Sigmoid colon (tissue), 7 donors: ENCODE results near the gene PAM16. TPM values are rescaled to one million over a fixed set of nuclear protein-coding genes. Genes with fewer than 3 reads are reported as not detected.

Experiments
- DNase-seq: peaks from one replicate; pipeline ENCODE4 v3.0.0-alpha.2; 2019
- H3K27ac ChIP-seq, 4 donors: fragments of 200-600 bp; sonication (generic); one replicate each; pipeline ENCODE4 v1.5.1; 2016 to 2019; ENCODE audit warnings: mild to moderate bottlenecking in 1 of 4
- H3K27me3 ChIP-seq, 3 donors: fragments of 200-600 bp; sonication (generic); one replicate each; pipeline ENCODE4 v1.5.1; 2019; ENCODE audit warnings: mild to moderate bottlenecking in 1 of 3
- H3K36me3 ChIP-seq, 4 donors: fragments of 200-600 bp; sonication (generic); one replicate each; pipeline ENCODE4 v1.5.1; 2016 to 2019
- H3K4me1 ChIP-seq, 4 donors: fragments of 200-600 bp; sonication (generic); one replicate each; pipeline ENCODE4 v1.5.1; 2017 to 2019
- H3K4me3 ChIP-seq, 4 donors: fragments of 200-600 bp; sonication (generic); one replicate each; pipeline ENCODE4 v1.5.1; 2017 to 2019; ENCODE audit warnings: mild to moderate bottlenecking in 2 of 4, moderate library complexity in 1 of 4
- H3K9me3 ChIP-seq, 4 donors: fragments of 200-600 bp in 3 of 4; sonication (generic) in 3 of 4; one replicate each; pipeline versions ENCODE4 v1.5.1 to v1.6.1; 2013 to 2019
- EP300 ChIP-seq, 4 donors: sonication (generic); formaldehyde crosslinking; IDR thresholded peaks; one replicate each; pipeline ENCODE4 v1.6.1; 2017; ENCODE audit warnings: antibody characterized with exemption in 4 of 4
- POLR2A ChIP-seq, 2 donors: fragments of 450-650 bp; IDR thresholded peaks; one replicate each; pipeline ENCODE4 v1.6.1; 2016; ENCODE audit warnings: antibody characterized with exemption in 2 of 2, mild to moderate bottlenecking in 2 of 2, moderate library complexity in 2 of 2
- POLR2AphosphoS5 ChIP-seq, 4 donors: sonication (generic); formaldehyde crosslinking; IDR thresholded peaks; one replicate each; pipeline ENCODE4 v1.6.1; 2017; ENCODE audit warnings: antibody characterized with exemption in 4 of 4
- WGBS, 2 donors: extraction: QIAGEN DNeasy Blood & Tissue Kit; methylation state at CpG; one replicate each; pipeline ENCODE4 v1.1.7; 2013; 5-methylcytosine and 5-hydroxymethylcytosine counted together
- intact Hi-C: fragments of 100-400 bp; cut with DNase I; formaldehyde crosslinking; loops from one replicate; pipeline ENCODE4 v1.15.1; 2023
- polyA plus RNA-seq, 3 donors: library from polyadenylated mRNA; stranded (reverse); fragments of 200-250 nt; gene quantifications; one replicate each; pipeline ENCODE4 v1.2.3, GENCODE V29; 2013
- total RNA-seq, 4 donors: library from RNA; depleted of rRNA; stranded (reverse); fragments of >200 nt; gene quantifications; one replicate each; pipeline ENCODE4 v1.1.0, GENCODE V29; 2016
- TF ChIP-seq, protein P1 (sequence below), 4 experiments: fragments of 450-650 bp in 3 of 4; fragments of 200-600 bp in 1 of 4; IDR thresholded peaks; one replicate each; pipeline ENCODE4 v1.5.1; 2016 to 2019; ENCODE audit warnings: antibody characterized with exemption in 4 of 4, mild to moderate bottlenecking in 3 of 4, moderate library complexity in 2 of 4
- donor health status: healthy with polysubstance abuse.
- donor health status: Bipolar disorder and iron deficiency.
- donor health status: healthy.

Gene PAM16
- total and polyA plus RNA-seq, 7 donors = 36.0 to 57.0 (median 49.0) TPM

DNA sequence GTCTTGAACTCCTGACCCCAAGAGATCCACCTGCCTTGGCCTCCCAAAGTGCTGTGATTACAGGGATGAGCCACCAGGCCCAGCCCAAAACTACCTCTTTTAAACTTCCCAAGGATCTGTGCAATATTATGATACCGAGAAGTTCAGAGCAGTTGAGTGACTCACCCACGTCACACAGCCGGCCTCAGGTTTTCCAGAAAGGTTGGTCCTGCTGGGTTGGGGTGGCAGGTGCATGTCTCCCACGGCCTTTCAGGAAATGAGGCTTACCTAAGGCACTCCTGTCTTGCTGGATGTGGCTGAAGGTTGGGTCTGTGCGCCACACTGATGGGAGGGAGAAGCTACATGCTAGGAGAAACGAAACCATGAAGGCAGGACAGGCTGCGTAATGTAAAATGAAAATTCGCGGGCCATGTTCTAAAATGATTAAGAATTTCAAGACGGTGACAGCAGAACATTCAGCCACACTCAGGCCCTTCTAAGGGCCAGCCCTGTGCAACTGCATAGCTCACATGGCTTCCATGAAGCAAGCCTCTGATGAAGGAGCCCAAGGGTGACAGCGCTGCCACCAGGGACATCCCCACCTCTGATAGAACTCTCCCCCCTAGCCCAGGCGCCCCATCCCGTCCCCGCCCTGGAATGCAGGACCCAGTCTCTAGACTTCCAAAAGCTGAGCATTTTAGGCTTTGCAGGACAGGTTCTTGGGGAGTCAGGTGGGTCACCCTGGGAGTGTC, 41.9 kb downstream of the PAM16 start:
- WGBS, 2 donors = 82 to 87% methylated on average over 14 of the region's 14 CpGs
- Histone ChIP-seq H3K36me3 (no peaks in the 10 kb centered on the region), H3K9me3 (no peaks in the 10 kb centered on the region), H3K4me1 (peaks cover 0 to 33% (median 31%) of the 10 kb centered on the region in 4 donors), H3K4me3 (no peak overlapping the region), H3K27me3 (no peaks in the 10 kb centered on the region), H3K27ac (peak overlapping the region; percentile 70 to 90 (median 78))
- intact Hi-C loops = loop anchor here (2.0 kb wide), 1 partner anchor 20 kb away; no protein-coding TSS in a partner anchor
- no peak for DNase-seq
- TF ChIP-seq, protein P1, sequence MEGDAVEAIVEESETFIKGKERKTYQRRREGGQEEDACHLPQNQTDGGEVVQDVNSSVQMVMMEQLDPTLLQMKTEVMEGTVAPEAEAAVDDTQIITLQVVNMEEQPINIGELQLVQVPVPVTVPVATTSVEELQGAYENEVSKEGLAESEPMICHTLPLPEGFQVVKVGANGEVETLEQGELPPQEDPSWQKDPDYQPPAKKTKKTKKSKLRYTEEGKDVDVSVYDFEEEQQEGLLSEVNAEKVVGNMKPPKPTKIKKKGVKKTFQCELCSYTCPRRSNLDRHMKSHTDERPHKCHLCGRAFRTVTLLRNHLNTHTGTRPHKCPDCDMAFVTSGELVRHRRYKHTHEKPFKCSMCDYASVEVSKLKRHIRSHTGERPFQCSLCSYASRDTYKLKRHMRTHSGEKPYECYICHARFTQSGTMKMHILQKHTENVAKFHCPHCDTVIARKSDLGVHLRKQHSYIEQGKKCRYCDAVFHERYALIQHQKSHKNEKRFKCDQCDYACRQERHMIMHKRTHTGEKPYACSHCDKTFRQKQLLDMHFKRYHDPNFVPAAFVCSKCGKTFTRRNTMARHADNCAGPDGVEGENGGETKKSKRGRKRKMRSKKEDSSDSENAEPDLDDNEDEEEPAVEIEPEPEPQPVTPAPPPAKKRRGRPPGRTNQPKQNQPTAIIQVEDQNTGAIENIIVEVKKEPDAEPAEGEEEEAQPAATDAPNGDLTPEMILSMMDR (IDR thresholded peaks at IDR 0.05) = no peak
- no peak for TF ChIP-seq EP300 (IDR thresholded peaks at IDR 0.05)
- TF ChIP-seq POLR2A (IDR thresholded peaks at IDR 0.05) = no peak
- no peak for TF ChIP-seq POLR2AphosphoS5 (IDR thresholded peaks at IDR 0.05)

DNA sequence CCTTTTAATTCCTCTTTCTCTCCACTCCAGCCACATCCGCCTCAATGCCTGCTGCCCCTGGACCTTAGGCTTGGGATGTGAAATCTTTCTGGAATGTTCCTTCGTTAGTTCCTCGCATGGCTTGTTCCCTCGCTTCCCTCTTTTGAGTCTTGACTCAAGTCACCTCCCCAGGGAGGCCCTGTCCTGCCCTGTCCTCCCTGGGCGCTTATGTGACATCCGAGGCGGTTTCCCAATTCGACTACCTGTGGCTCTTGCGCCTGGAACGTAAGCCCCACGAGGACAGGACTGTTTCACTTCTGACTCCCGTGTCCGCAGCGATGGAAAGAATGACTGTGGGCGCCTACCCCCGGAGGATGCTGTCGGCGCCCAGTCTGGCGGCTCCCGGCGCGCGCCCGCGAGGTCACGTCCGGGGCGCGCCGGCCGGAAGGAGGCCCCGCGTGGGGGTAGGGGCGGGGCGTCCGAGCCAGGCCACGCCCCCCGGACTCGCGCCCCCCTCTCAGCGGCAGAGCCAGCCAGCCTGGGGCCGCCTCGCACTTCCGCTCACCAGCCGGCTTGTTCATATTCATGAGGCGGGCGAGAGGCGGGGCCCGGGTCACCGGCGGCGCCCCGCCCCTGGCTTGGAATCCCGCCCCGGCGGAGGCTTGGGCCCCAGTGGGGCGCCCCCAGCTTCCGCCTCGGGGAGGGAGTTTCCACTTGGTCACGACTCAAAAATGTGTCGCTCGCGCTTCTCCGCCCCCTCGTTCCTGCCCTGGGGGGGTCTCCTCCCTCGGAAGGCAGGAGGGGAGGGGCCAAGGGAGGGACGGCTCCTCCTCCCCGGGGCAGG, 43.7 kb downstream of the PAM16 start:
- H3K36me3 ChIP-seq = no peaks in the 10 kb centered on the region
- intact Hi-C loops = loop anchor here (2.0 kb wide), 1 partner anchor 21 kb away; no protein-coding TSS in a partner anchor
- peak overlapping the region; percentile 23 to 56 (median 48) for H3K4me3 ChIP-seq
- peaks cover 0 to 23% (median 23%) of the 10 kb centered on the region in 4 donors for H3K4me1 ChIP-seq
- WGBS, 2 donors = 5 to 9% methylated on average over 68 of the region's 68 CpGs
- TF ChIP-seq EP300 (IDR thresholded peaks at IDR 0.05) (peak in 2 of 4 donors; percentile 45 to 47), POLR2A (IDR thresholded peaks at IDR 0.05) (no peak), POLR2AphosphoS5 (IDR thresholded peaks at IDR 0.05) (peak; percentile 23 to 78 (median 62))
- TF ChIP-seq, protein P1 (IDR thresholded peaks at IDR 0.05) = no peak
- no peaks in the 10 kb centered on the region for H3K9me3 ChIP-seq
- DNase-seq = peak; percentile 97
- no peaks in the 10 kb centered on the region for H3K27me3 ChIP-seq
- H3K27ac ChIP-seq = peak overlapping the region; percentile 82 to 90 (median 86)

DNA sequence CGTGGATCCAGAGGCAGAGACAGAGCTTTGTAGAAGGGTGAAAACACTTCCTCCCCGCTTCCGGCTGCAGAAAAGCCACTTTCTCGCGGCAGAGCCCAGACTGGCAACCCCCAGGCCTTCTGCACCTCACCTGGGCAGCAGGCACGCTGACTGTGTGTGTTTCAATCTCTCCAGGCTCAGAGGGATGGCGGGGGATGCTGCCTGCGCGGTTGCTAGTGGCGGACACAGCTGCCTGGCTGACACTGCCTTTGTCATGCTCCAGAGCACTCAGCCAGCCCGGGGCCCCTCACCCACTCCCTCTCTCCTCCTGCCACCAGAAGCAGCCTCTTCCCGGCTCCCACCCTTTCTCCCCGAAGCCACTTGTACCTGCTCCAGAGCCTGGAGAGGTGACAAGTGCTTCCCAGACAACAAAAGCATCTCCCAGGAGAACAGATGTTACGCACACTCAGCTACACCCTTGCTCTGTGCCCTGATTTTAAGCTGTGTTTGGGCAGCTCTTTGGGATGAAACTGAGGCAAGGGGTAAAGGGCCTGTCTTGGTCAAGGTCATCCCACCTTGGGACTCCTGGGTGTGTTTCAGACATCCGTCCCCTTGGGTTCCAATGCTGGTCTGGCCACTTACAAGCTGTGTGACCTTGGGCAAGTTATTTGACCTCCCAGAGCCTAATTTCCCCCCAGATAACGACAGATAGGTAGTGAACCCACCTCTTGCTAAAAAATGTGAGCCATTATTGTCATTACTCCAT, 44.5 kb downstream of the PAM16 start:
- Histone ChIP-seq H3K4me1 (peaks cover 0 to 23% (median 23%) of the 10 kb centered on the region in 4 donors), H3K27me3 (no peaks in the 10 kb centered on the region), H3K27ac (peak overlapping the region; percentile 82 to 90 (median 86)), H3K36me3 (no peaks in the 10 kb centered on the region), H3K4me3 (peak overlapping the region in 3 of 4 donors; percentile 44 to 56 (median 52)), H3K9me3 (no peaks in the 10 kb centered on the region)
- peak; percentile 69 for DNase-seq
- intact Hi-C loops = no loop called here
- TF ChIP-seq, protein P1 (IDR thresholded peaks at IDR 0.05) = no peak
- TF ChIP-seq EP300 (IDR thresholded peaks at IDR 0.05) = no peak
- TF ChIP-seq POLR2AphosphoS5 (IDR thresholded peaks at IDR 0.05) = no peak
- no peak for TF ChIP-seq POLR2A (IDR thresholded peaks at IDR 0.05)
- 63 to 83% methylated on average over 16 of the region's 16 CpGs for WGBS, 2 donors

DNA sequence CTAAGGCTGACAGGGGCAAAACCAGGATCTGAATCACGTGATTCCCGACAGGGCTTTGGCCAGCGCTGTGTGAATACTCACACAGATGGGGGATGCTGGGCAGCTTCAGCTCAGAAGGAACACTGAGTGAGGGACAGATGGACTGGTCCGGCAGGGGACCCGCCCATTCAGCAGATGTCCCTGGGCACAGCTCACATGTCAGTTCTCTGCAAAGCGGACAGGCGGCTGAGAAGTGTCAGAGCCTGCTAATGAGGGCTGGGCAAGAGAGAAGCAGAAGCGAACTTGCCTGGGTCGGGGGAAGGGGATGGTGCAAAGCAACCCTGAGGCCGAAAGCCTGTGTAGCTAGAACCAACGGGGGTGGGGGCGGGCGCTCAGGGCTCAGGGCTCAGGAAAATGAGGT, 47.1 kb downstream of the PAM16 start:
- Histone ChIP-seq H3K36me3 (no peaks in the 10 kb centered on the region), H3K4me1 (peaks cover 0 to 26% (median 23%) of the 10 kb centered on the region in 4 donors), H3K27me3 (no peaks in the 10 kb centered on the region), H3K9me3 (no peaks in the 10 kb centered on the region), H3K4me3 (no peak overlapping the region), H3K27ac (no peak overlapping the region)
- 85 to 86% methylated on average over 13 of the region's 13 CpGs for WGBS, 2 donors
- DNase-seq = no peak
- intact Hi-C loops = no loop called here
- TF ChIP-seq, protein P1 (IDR thresholded peaks at IDR 0.05) = no peak
- TF ChIP-seq EP300 (IDR thresholded peaks at IDR 0.05) = no peak
- no peak for TF ChIP-seq POLR2A (IDR thresholded peaks at IDR 0.05)
- no peak for TF ChIP-seq POLR2AphosphoS5 (IDR thresholded peaks at IDR 0.05)
